ENCODE results near the gene RAB4A.

Gene RAB4A, protein sequence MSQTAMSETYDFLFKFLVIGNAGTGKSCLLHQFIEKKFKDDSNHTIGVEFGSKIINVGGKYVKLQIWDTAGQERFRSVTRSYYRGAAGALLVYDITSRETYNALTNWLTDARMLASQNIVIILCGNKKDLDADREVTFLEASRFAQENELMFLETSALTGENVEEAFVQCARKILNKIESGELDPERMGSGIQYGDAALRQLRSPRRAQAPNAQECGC

DNA sequence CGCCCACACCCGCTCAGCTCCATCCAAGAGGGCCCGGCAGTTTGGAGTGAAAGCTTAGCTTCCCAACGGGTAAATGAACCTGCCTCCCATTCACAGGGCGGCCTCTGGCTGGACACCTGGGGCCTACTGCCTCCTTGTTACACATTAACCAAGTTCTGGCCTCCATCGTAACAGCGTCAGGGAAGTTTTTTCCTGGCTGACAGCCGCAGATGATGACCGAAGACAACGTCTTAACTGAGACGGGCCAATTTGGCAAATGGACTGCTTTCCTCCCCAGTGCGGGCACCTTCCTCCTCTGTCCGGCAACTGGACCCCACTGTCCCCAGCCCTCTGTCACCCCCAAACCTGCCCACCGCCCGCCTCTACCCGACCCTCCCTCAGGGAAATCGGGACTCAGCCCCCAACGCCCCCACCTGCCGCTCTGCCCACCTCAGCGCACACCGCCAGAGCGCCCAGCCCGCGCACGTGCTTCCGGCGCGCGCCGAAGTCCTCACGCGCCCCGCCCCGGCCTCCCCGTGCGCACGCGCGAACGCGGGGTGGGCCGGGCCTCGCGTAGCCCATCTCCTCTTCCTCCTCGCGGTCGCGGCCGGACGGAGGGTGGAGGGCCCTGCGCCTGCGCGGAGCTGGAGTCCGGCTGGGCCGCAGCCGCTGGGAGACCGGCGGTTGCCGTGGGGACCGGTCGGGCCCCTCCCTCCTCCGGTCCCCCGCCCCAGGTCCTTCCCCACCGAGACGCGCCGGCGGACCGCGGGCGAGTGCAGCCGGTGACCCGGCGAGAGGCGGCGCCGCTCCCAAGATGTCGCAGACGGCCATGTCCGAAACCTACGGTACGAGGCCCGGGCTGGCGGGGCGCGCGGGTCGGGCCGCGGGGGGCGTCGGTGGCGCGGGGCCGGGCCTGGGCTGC is at the start of gene RAB4A:
Gene RAB4A (plus strand): TSS at position 565 of the 901 bp plus-strand sequence. CDS start 229 bp downstream, at position 794.
- DNase-seq: no peak

DNA sequence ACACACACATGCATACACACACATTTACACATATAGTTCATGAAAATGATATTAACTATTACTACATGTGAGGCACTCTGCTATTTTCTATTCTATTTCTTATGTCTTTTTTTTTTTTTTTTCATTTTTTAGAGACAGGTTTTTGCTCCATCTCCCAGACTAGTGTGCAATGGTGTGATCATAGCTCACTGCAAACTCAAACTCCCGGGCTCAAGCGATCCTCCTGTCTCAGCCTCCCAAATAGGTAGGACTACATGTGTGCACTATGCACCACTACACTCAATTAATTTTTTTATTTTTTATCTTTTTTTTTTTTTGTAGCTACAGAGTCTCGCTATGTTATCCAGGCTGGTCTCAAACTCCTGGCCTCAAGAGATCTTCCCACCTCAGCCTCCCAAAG is 48.8 kb upstream of the RAB4A start:
- no peak for DNase-seq

DNA sequence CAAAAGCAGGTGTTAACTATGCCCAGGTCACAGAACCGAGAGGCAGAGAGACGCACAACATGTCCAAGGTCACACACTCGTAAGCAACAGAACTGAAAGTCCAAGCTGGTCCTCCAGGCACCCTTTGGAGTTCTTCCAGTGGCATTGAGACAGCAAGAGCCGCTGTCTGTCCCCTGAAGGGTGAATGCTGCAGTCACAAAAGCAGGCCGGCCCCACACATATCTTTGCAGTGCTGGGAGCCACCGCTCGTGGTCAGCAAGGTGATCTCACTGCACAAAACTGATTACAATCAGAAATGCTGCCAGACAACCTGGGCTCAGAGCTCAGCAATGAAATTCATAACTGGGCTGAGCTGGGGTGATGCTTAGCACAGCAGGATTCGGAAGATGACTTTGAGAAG is 47.4 kb upstream of the RAB4A start:
- no peak for DNase-seq

DNA sequence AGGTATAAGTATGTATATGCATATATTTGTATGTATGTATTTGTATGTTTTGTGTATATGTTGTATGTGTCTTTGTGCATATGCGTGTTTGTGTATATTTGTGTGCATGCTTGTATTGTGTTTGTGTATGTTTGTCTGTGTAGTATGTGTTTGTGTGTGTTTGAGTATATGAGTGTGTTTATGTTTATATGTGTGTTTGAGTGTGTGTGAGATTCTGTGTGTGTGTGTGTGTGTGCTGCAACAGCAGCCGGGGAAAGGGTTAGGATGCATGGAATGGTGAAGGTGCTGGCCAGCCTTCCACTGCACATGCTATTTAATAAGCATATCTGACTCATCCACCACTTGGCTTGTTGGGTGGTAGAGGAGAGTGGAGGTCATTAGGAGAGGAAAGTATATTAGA is 46.6 kb upstream of the RAB4A start:
- DNase-seq: no peak

DNA sequence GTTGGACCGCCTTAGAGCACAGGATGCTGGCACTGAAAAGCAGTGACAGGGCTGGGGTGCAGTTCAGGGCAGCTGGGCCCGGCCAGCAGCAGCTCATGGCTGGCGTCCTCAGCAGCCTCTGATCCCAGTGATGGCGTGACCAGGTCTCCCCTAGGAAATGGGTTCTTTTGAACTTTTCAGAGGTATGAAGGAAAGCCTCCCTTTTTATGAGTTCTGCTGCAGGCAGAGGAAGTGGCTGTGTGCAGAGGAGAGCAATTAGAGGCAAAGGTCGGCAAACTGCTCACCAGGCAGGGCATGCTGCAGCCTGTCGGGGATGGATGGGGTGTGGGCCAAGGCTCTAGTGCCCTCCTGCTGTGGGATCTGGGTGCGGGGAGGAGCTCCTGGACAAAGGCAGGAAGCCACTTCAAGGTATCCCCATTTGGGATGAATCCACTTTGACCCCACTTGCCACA is 45.6 kb upstream of the RAB4A start:
- DNase-seq: no peak

DNA sequence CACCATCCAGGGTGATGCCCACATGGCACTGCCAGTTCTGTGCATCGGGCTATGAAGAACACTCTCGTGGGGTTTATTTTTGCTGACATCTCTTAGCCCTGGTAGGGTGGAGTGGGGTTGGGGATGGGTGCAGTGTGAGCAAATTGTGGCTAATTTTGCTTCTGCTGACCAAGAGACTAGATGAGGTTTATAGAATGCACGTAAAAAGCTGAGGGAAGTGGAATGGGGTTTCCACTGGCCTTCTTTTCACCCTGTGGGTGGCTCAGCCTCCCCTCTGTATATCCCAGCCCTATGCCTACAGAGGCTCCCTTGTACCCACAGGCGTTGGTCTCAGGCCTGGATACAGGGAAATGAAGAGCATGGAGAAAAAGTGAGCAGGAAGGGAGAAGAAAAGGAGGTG is 44.1 kb upstream of the RAB4A start:
- DNase-seq: no peak

DNA sequence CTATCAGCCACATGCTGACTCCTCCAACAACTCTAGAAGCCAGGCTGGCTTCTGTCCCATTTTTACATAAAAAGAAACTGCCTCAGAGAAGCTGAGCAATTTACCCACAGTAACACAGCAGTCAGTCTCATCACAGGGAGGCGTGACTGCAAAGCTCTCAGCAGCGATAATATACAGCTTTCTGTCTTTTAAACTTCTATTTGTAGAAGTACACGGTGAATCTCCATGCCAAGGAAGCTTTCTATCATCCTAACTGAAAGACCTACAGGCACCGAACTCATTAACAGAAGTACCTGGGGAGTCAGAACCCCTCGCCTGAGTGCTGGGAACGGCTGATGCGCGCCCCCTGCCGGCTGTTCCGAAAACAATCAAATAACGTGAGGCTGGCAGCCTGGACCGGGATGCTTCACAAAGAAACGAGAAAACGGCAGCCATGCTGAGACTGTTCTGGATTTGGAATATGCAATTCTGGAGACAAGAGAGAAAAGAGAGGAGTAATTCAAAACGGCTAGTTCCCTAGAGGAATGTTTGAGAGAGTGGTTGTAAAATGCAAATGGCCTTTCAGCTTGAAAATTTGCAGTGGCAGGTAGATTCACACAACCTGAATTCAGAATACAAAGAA is 43.5 kb upstream of the RAB4A start:
- peak; percentile 65 for DNase-seq

DNA sequence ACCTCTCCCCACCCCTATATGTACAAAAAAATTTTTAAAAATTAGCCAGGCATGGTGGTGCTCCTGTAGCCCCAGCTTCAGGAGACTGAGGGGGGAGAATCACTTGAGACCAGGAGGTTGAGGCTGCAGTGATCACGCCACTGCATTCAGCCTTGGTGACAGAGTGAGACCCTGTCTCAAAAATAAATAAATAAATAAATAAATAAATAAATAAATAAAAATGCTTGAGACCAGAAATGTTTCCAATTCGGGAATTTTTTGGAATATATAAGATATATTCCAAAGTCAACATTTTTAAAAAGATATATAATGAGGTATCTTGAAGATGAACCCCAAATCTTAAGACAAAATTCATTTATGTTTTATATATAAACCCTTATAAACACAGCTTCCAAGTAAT is 42.4 kb upstream of the RAB4A start:
- no peak for DNase-seq

DNA sequence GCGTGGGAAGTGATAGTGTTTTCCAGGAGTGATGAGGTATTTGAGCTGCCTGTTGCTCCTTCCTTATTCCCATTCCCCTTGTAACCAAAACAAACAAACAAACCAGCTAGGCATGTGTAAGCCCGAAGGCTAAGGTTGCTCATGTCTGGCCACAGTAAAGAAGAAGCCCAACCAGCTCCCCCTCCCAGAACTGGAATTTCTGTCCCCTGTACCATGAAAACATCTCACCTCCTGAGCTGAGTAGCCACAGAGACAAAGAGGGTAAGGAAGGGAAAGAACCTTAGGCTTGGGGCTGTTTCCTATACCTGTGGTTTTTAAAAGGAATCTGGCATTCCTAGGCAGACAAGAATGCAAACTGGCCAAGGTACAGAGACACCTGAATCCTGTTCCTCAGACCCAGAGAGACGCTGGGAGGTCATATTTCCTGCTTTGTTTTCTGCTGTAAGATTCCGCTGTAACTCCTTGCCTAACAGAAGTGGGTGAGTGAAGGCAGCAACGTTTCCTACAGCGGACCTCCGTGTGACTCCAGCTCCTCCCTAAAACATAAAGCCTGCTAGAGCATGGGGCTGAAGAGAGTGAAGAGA is 41.7 kb upstream of the RAB4A start:
- DNase-seq: no peak

DNA sequence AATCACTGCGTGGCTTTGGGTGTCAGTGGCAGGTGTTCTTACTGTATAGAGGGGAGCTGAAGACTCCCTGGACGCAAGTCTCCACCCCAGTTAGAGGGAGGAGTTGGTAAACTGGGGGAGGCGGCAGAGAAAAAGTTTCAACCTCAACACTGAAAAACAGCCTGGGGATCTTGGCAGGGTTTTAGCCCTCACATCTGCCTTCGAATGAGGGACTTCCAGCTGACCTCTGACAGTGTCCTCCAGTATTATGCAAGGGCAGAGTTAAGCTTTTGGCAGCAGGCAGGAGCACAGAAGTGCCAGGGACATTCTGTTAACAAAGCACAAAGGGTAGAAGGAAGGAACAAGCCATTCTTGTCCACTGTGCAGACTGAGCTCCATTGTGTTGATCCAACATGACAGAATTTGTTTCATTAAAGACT is 41.2 kb upstream of the RAB4A start:
- no peak for DNase-seq

DNA sequence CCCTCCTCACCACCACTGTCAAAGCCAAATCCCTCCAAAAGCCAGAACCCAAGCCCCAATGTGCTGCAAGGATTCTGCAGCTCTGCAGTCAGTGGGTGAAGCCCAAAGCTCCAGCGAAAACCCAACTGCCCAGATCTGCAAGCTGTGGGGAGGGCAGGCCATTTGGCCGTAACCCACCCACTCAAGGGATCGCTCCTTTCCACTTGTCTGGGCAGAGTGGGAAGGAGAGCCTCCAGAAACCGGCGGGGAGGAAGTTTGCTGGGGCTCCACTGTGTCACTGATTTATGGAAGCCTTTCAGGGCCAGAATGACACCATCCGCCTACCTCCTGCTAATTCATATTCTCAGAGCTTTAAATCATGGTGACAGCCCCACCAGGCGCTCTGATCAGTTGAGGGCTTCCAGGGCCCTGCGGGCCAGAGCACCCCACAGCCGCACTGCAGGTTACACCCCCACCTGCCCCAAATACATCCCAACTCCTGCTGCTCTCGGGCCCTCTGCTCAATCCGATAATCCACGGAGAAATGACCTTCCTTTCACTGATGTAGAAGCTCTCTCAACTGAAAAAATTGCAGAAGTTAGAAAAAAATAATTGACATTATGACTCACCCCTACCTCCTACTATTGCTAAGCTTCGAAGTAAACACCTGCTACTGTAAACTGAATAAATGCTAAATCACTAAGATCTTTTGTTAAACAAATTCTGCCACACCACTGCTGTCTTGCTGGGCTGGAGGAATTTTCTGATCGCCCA is 40.6 kb upstream of the RAB4A start:
- no peak for DNase-seq

DNA sequence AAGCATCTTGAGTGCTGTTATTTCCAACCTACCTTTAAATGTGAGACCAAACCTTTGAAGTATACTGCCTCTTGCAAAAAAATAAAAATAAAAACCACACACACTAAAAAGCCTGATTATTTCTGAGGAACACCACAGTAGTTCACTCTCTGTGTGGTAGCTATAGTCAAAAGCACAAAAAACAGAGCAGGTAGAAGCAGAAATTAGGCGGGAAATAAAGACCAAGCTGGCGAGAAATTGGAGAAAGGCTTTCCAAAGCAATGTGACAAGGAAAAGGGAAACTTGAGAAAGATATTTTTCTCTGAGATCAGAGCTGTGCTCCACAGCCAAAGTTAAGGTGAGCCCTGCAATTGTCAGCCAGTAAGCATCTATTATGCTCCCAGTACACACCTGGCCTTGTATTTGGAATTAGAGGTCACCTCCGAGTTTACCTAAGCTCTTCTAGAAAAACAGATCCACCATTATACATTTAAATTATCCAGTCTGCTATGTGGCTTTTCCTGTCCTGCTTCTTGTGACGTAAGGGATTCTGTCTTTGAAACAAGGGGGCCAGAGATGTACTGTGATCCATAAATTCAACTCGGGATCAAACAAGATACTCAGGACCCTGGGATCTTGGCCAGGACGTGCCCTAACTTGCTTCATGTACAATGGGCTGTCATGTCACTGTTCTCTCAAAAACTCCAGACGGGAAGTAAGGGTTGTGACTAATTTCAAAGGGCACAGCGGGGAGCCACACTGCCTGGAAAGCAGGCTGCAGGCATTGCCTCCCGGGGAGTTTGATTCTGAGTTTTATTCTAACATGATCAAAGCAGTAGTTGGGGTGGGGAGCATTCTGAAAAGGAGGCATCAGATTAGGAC is 39.8 kb upstream of the RAB4A start:
- DNase-seq: no peak

DNA sequence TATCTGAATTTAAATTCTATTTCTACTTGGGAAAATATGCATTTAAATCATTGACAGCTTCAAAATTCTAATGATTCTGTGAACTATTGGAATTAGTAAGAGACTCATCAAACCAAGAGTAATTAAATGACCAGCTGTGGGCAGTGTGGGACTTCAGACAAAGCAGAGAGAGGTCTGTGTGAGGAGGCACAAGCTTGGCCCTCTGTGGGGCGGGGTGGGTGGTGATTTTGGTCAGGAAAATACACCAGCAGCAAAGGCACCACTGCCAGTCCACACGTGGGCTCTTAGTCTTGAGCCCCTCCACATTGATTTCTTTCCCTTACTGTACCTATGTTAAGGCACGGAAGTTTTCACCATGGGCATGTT is 39.2 kb upstream of the RAB4A start:
- DNase-seq: no peak

DNA sequence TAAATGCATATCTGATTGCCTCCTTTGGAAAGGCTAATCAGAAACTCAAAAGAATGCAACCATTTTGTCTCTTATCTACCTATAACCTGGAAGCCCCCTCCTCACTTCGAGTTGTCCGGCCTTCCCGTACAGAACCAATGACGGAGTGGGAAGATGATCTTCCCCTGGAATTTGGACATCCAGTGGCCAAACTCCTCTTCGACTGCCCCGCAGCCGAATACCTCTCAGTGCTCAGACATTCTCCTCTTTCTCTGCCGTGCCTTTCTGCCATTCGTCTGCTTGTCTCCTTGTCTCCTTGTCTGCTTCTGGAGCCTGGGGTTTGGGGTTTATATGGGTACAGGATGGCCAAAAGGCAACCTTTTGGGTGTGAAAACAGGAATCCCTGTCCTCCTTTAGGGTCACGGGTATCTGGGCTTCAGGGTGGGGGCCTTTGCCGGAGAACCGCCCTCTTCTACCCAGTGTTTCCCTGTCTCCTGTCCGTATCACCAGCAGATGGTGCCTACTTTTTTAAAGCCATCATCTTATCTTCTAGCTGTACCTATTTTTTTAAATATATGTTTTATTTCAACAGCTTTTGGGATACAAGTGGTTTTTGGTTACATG is 35.9 kb upstream of the RAB4A start:
- no peak for DNase-seq

DNA sequence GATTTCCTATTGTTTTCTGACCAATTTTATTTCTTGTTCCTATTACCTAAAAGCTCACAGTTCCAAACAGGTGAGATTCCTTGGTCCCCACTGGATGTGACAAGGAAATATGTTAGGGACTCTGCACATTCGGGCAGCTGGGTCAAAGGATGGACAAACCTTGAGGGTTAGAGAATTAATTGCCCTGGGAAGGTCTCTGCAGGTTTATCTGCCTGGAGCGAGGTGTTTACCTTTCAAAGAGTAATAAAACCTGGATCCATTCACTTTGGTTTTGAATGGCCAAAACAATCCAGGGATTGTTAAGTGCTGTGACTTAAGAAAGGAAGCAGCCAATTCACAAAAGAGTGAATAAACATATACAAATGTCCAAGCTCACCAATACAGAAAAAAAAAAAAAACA is 33.6 kb upstream of the RAB4A start:
- DNase-seq: no peak

DNA sequence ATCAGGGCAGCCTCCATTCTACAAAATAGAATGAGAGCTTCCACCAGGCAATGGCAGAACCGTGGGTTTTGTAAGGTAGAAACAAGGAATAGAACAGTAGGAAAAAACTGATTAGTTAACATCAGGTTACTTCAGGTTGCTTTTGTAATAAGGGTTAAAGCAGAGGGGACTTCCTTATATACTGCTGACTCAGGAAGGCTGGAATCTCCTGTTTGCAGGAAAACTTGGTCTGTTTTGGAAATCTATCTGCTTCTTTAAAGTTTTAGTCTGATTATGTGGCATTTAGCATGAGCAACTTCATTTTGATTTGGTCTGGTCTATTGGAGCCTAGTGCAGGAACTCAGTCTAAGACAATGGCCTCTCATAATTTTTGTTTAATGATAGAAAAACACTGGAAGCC is 32.7 kb upstream of the RAB4A start:
- no peak for DNase-seq

DNA sequence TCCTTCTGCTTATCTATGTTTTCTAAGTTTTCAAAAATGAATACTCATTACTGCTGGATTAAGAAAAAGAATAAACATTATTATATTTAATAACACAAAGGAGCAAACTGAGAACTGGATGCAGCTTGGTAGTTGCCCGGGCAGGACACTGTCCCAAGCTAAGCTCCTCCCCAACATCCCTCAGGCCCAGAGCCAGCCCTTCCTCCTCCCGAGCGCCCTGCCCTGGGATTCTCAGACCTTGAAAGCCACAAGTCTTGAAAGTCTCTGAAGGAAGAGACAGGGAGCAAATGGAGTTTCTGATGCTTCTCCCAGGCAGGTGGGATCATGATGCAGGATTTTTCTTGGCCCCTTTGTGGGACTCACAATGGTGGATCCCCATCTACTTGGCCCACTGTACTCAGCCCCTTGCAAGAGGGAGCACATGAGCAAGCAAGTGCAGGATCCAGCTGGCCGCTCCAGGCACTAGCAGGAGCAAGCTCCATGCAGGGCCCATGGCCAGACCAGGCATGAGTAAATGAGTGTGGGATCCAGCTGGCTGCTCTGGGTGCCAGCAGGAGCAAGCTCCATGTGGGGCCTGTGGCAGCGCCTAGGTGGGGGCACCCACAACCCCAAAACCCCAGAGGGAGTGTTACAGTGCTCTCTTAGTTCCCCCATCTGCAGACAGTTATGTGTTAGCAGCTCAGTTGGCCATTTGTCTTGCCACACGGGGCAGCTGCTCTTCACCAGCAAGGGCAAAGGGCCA is 32.1 kb upstream of the RAB4A start:
- DNase-seq: no peak

DNA sequence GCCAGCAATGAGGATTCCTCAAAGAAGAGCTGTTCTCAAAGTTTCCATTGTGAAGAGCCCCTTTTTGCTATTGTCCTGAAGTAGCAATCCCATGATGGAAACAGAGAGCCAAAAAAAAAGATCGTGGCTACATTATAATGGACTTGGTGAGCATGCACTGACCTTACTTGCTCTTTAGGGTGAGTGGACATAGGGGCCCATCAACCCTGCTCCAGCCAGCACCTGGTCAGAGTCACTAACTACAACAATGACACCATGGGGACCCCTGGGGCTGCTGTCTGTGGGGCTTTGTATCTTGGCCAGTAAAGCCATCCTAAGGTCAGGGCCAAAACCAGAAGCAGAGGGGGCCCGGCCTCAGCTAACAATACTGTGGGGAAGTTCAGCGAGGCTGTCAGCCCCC is 30.4 kb upstream of the RAB4A start:
- no peak for DNase-seq

DNA sequence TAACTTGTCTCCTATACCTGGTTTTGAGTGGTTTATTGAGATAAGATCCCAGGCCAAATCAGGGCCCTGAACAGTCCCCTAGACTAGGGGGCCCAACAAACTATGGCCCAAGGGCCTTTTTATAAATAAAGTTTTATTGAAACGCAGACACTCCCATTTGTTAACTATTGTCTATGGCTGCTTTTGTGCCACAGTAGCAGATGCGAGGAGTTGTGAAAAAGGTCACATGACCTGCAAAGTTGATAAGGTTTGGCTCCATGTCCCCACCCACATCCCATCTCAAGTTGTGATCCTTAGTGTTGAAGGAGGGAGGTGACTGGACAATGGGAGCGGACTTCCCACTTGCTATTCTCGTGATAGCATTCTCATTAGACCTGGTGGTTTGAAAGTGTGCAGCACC is 29.5 kb upstream of the RAB4A start:
- no peak for DNase-seq

DNA sequence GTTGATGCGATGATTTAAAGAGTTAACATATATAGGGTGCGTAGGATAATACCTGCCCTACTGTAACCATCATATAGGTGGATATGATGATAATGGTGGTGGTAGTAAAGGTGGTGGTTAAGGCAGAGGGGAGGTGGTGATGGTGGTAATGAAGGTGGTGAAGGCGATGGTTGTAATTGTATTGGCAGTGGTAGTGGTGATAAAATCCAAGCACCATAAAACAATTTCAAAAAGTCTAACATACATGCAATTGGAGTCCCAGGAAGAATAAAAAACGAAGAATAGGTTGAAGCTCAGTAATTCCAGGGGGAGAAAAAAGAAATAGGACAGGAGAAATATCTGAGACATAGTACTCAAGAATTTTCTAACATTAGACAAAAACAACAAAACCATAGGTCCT is 27.3 kb upstream of the RAB4A start:
- DNase-seq: no peak

DNA sequence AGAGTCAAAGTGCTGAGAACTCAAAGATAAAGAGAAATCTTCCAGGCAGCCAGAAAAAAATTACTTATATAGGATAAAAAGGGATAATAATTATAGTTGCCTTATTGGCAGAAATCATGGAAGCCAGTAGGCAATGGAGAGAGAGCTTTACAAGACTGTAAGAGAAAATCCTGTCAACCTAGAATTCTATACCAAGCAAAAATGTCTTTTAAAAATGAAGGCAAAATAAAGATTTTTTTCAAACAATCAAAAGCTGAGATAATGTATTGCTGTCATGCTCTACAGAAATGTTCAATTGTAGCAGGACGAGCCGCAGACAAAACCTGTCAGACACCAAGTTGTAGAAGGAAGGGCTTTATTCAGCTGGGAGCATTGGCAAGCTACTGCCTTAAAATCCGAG is 26.8 kb upstream of the RAB4A start:
- no peak for DNase-seq
